PFSK-1 (cell line): ENCODE results near the gene PFKFB3.

Source experiments
- FOXP2 ChIP-seq: optimal IDR thresholded peaks from 2 replicates; pipeline ENCODE3; 2011; ENCODE audit warnings: borderline replicate concordance, control low read depth, inconsistent platforms; ENCODE audit not compliant: insufficient read depth; ENCODE audit errors: extremely low read length, extremely low read depth
- POLR2AphosphoS5 ChIP-seq: IDR thresholded peaks from 2 replicates; pipeline ENCODE4 v1.6.1; 2012; ENCODE audit warnings: low read depth, mild to moderate bottlenecking, control low read depth, low read length, moderate library complexity
- SIN3A ChIP-seq: IDR thresholded peaks from 2 replicates; pipeline ENCODE4 v1.6.1; 2012; ENCODE audit warnings: mild to moderate bottlenecking, low read length, moderate library complexity, borderline replicate concordance; ENCODE audit not compliant: insufficient read depth
- TAF1 ChIP-seq: IDR thresholded peaks from 2 replicates; pipeline ENCODE4 v1.6.1; 2012; ENCODE audit warnings: low read length, control low read depth, borderline replicate concordance; ENCODE audit not compliant: insufficient read depth
- TF ChIP-seq, protein P1 (sequence below), 2 experiments: IDR thresholded peaks; 2 replicates each; pipeline versions ENCODE4 v1.6.1 to v1.8.0; 2011 to 2012; ENCODE audit warnings: low read depth in 2 of 2, low read length in 2 of 2, control low read depth in 1 of 2, inconsistent platforms in 1 of 2, mild to moderate bottlenecking in 1 of 2, moderate library complexity in 1 of 2; ENCODE audit not compliant: insufficient read depth in 1 of 2

PFKFB3 gene

GRCh38 chr10:6199131-6199733 lies 3.5 kb upstream of the PFKFB3 start:
- TF ChIP-seq, protein P1, sequence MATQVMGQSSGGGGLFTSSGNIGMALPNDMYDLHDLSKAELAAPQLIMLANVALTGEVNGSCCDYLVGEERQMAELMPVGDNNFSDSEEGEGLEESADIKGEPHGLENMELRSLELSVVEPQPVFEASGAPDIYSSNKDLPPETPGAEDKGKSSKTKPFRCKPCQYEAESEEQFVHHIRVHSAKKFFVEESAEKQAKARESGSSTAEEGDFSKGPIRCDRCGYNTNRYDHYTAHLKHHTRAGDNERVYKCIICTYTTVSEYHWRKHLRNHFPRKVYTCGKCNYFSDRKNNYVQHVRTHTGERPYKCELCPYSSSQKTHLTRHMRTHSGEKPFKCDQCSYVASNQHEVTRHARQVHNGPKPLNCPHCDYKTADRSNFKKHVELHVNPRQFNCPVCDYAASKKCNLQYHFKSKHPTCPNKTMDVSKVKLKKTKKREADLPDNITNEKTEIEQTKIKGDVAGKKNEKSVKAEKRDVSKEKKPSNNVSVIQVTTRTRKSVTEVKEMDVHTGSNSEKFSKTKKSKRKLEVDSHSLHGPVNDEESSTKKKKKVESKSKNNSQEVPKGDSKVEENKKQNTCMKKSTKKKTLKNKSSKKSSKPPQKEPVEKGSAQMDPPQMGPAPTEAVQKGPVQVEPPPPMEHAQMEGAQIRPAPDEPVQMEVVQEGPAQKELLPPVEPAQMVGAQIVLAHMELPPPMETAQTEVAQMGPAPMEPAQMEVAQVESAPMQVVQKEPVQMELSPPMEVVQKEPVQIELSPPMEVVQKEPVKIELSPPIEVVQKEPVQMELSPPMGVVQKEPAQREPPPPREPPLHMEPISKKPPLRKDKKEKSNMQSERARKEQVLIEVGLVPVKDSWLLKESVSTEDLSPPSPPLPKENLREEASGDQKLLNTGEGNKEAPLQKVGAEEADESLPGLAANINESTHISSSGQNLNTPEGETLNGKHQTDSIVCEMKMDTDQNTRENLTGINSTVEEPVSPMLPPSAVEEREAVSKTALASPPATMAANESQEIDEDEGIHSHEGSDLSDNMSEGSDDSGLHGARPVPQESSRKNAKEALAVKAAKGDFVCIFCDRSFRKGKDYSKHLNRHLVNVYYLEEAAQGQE (IDR thresholded peaks at IDR 0.05; ENCODE audit: insufficient read depth in 1 of 2, low read depth in 2 of 2, low read length in 2 of 2) = no peak
- TF ChIP-seq POLR2AphosphoS5 (no peak), TAF1 (no peak), SIN3A (no peak), FOXP2 (no peak)

DNA sequence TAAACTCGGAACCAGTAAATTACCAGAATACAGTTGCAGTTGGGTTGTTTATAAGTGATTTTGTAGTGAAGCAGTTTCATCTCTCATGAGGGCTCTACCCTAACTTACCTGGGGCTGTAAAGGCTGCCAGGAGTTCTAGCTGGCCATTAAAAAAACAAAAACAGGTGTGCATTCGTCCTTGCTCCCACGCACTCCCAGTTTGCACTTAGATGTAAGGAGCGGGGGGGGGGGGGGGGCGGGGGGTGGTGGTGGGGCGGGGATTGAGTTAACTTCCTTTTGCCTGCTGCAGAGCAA lies 2.3 kb upstream of the PFKFB3 start:
- TF ChIP-seq TAF1 = no peak
- TF ChIP-seq SIN3A = no peak
- no peak for TF ChIP-seq FOXP2
- no peak for TF ChIP-seq POLR2AphosphoS5
- TF ChIP-seq, protein P1 (IDR thresholded peaks at IDR 0.05; ENCODE audit: insufficient read depth in 1 of 2, low read depth in 2 of 2, low read length in 2 of 2) = no peak

DNA sequence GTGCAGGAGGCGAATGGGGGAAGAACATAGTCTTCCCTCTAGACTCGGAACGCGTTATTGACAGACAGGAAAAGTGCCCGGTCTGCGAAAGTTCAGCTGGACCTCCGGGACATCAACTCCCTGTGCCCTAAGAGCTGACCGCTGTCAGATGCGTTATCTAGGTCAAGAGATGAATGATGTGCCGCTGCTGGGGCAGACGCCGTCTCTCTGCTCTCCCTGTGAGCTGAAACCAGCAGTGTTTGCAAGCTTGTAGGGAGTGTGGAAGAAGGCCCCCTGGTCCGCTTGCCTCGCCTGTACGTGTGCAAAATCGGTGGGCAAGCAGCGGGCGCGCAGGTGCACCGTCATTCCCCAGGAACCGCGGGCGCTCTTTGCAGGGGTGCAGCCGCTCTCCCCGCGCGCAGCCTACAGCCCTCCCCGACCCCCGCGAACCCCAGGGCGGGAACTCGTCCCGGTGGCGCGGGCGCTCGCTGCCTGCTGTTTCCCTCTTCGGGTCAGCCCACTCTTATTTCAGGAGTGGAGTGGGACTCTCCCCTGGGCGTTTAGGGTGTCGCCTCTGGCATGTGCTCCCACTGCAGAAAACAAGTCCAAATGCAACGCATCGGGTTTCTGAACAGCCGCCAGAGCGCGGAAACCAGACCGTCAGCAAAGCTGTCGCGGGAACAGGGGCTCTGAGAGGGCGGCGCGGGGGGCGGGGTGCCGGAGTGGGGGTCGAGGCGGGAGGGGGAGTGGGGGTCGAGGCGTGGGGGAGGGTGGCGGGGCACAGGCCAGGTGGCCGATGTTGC lies 1.8 kb upstream of the PFKFB3 start:
- TF ChIP-seq, protein P1 (IDR thresholded peaks at IDR 0.05; ENCODE audit: insufficient read depth in 1 of 2, low read depth in 2 of 2, low read length in 2 of 2) = no peak
- TF ChIP-seq TAF1 (no peak), SIN3A (no peak), POLR2AphosphoS5 (no peak), FOXP2 (no peak)

GRCh38 chr10:6201516-6201975 lies 1.2 kb upstream of the PFKFB3 start:
- TF ChIP-seq SIN3A = no peak
- TF ChIP-seq, protein P1 (IDR thresholded peaks at IDR 0.05; ENCODE audit: insufficient read depth in 1 of 2, low read depth in 2 of 2, low read length in 2 of 2) = no peak
- TF ChIP-seq POLR2AphosphoS5 = no peak
- TF ChIP-seq TAF1 = no peak
- TF ChIP-seq FOXP2 = no peak
